HCT116 (cell line): Measurements from ENCODE around the gene FOXB1. TPM values are rescaled to one million over a fixed set of nuclear protein-coding genes. Genes with fewer than 3 reads are reported as not detected.

Experiments used
- ATAC-seq: fragments of 200-7000 bp; cut with Tn5 transposase; 2 replicates; pipeline ENCODE4 v1.9.1; 2020; ENCODE audit warnings: mild to moderate bottlenecking, moderate library complexity
- BruUV-seq: library from RNA; stranded (reverse); fragments of 400-500 nt; replicated peaks from 2 replicates; lab custom pipeline; 2021; lab: Mats Ljungman, UMichigan
- CTCF ChIA-PET: fragments of 300-600 bp; sonication (Branson Sonifier 250); formaldehyde crosslinking; loops from one replicate; lab custom pipeline; 2021; ENCODE audit warnings: antibody characterized with exemption; lab: Charles Lee
- POLR2A ChIA-PET: fragments of 300-600, 350-600 bp; sonication (Branson Sonifier 250); formaldehyde crosslinking; loops from one replicate; lab custom pipeline; 2021; ENCODE audit warnings: antibody characterized with exemption; lab: Charles Lee
- RAD21 ChIA-PET, 2 experiments: fragments of 300-600 bp; sonication (Branson Sonifier 250); formaldehyde crosslinking; loops; one replicate each; lab custom pipeline; 2023; ENCODE audit warnings: low total read pairs in 2 of 2; ENCODE audit not compliant: uncharacterized antibody in 2 of 2, unreplicated experiment in 2 of 2, low non-redundant PET in 1 of 2; lab: Charles Lee
- DNase-seq: peaks from one replicate; pipeline ENCODE4 v3.0.0-alpha.2; 2010; ENCODE audit warnings: low read depth, low spot score
- H2AFZ ChIP-seq: fragments of 200-600 bp; shearing (Covaris generic), sonication (generic); 2 replicates; pipeline ENCODE4 v1.6.1; 2017; ENCODE audit warnings: low read depth, mixed run types, mixed read lengths, antibody characterized with exemption, low read length; ENCODE audit not compliant: poor library complexity, severe bottlenecking
- H3K27ac ChIP-seq: 2 replicates; pipeline ENCODE4 v1.5.1; 2012; ENCODE audit warnings: low read depth, low read length
- H3K27me3 ChIP-seq: fragments of 200-600 bp; sonication (generic); 2 replicates; pipeline ENCODE4 v1.6.1; 2016; ENCODE audit warnings: mixed run types, low read length, mixed read lengths; ENCODE audit not compliant: insufficient read depth
- H3K36me3 ChIP-seq, 2 experiments: fragments of 200-500 bp in 1 of 2; fragments of 200-600 bp in 1 of 2; sonication (Bioruptor generic) in 1 of 2; sonication (generic) in 1 of 2; 2 replicates each; pipeline versions ENCODE4 v1.5.1 to v1.6.1; 2014 to 2016; ENCODE audit warnings: low read length in 2 of 2, inconsistent platforms in 1 of 2, mixed read lengths in 1 of 2, mixed run types in 1 of 2; ENCODE audit not compliant: insufficient read depth in 2 of 2, control insufficient read depth in 1 of 2
- H3K4me1 ChIP-seq, 2 experiments: fragments of 200-600 bp in 1 of 2; sonication (generic) in 1 of 2; 2 replicates each; pipeline versions ENCODE4 v1.5.1 to v1.6.1; 2012 to 2017; ENCODE audit warnings: low read length in 2 of 2, inconsistent platforms in 1 of 2, mild to moderate bottlenecking in 1 of 2, mixed read lengths in 1 of 2, mixed run types in 1 of 2, moderate library complexity in 1 of 2; ENCODE audit not compliant: insufficient read depth in 2 of 2, control insufficient read depth in 1 of 2
- H3K4me2 ChIP-seq: fragments of 200-600 bp; sonication (generic); 2 replicates; pipeline ENCODE4 v1.6.1; 2017; ENCODE audit warnings: mixed run types, low read length, mixed read lengths
- H3K4me3 ChIP-seq, 2 experiments: fragments of 200-600 bp in 1 of 2; sonication (generic) in 1 of 2; replicated peaks in 1 of 2; 2 replicates each; pipeline ENCODE4 v1.5.1; 2011 to 2016; ENCODE audit warnings: low read length in 2 of 2, control low read depth in 1 of 2, low read depth in 1 of 2, mild to moderate bottlenecking in 1 of 2, mixed read lengths in 1 of 2, mixed run types in 1 of 2
- H3K79me2 ChIP-seq: fragments of 200-600 bp; sonication (generic); 2 replicates; pipeline ENCODE4 v1.6.1; 2017; ENCODE audit warnings: mild to moderate bottlenecking, mixed run types, low read length, moderate library complexity, mixed read lengths; ENCODE audit not compliant: insufficient read depth
- H3K9ac ChIP-seq: fragments of 200-600 bp; sonication (generic); 2 replicates; pipeline ENCODE4 v1.6.1; 2016; ENCODE audit warnings: low read length, mixed read lengths
- H3K9me2 ChIP-seq: fragments of 200-600 bp; sonication (generic), shearing (Covaris generic); 2 replicates; pipeline ENCODE4 v1.6.1; 2017; ENCODE audit warnings: mixed run types, mild to moderate bottlenecking, moderate library complexity; ENCODE audit not compliant: insufficient read depth
- H3K9me3 ChIP-seq, 2 experiments: fragments of 200-500 bp in 1 of 2; fragments of 200-600 bp in 1 of 2; sonication (Bioruptor generic) in 1 of 2; sonication (generic) in 1 of 2; 2 replicates each; pipeline ENCODE4 v1.6.1; 2014 to 2017; ENCODE audit warnings: low read length in 2 of 2, mixed read lengths in 2 of 2, inconsistent platforms in 1 of 2, low read depth in 1 of 2, mild to moderate bottlenecking in 1 of 2, mixed run types in 1 of 2, moderate library complexity in 1 of 2; ENCODE audit not compliant: control insufficient read depth in 1 of 2, insufficient read depth in 1 of 2
- H4K20me1 ChIP-seq: fragments of 200-600 bp; sonication (generic), shearing (Covaris generic); 2 replicates; pipeline ENCODE4 v1.6.1; 2017; ENCODE audit warnings: mixed run types, mild to moderate bottlenecking, moderate library complexity; ENCODE audit not compliant: insufficient read depth
- ATF3 ChIP-seq: IDR thresholded peaks from 2 replicates; pipeline ENCODE4 v1.6.1; 2012
- CEBPB ChIP-seq: IDR thresholded peaks from 2 replicates; pipeline ENCODE4 v1.6.1; 2012; ENCODE audit warnings: low read depth
- CTCF ChIP-seq, 3 experiments: fragments of 200-600 bp in 1 of 3; sonication (generic) in 1 of 3; IDR thresholded peaks in 2 of 3; conservative IDR thresholded peaks in 1 of 3; 2 replicates each; pipeline ENCODE4 v1.5.1; 2012 to 2017; ENCODE audit warnings: low read depth in 2 of 3, low read length in 2 of 3, antibody characterized with exemption in 1 of 3, borderline replicate concordance in 1 of 3, control low read depth in 1 of 3, mild to moderate bottlenecking in 1 of 3, mixed read lengths in 1 of 3, mixed run types in 1 of 3, moderate library complexity in 1 of 3; ENCODE audit not compliant: insufficient read depth in 1 of 3
- ELF1 ChIP-seq: IDR thresholded peaks from 2 replicates; pipeline ENCODE4 v1.6.1; 2012; ENCODE audit warnings: low read depth, borderline replicate concordance
- EZH2 ChIP-seq: fragments of 200-600 bp; sonication (generic); IDR thresholded peaks from 2 replicates; pipeline ENCODE4 v1.6.1; 2017; ENCODE audit warnings: antibody characterized with exemption, mixed run types
- EZH2phosphoT487 ChIP-seq: fragments of 200-600 bp; IDR thresholded peaks from 2 replicates; pipeline ENCODE4 v1.6.1; 2018; ENCODE audit warnings: antibody characterized with exemption, borderline replicate concordance
- FOSL1 ChIP-seq: IDR thresholded peaks from 2 replicates; pipeline ENCODE4 v1.6.1; 2012; ENCODE audit warnings: low read depth
- JUND ChIP-seq: IDR thresholded peaks from 2 replicates; pipeline ENCODE4 v1.6.1; 2012
- POLR2A ChIP-seq: IDR thresholded peaks from 2 replicates; pipeline ENCODE4 v1.7.0; 2011; ENCODE audit warnings: borderline replicate concordance; ENCODE audit not compliant: insufficient read depth, insufficient read length; ENCODE audit errors: extremely low read depth
- POLR2AphosphoS5 ChIP-seq: IDR thresholded peaks from 2 replicates; pipeline ENCODE4 v1.6.1; 2011; ENCODE audit warnings: mild to moderate bottlenecking, low read depth, low read length, moderate library complexity
- RAD21 ChIP-seq: IDR thresholded peaks from 2 replicates; pipeline ENCODE4 v1.6.1; 2012; ENCODE audit warnings: low read depth, mild to moderate bottlenecking
- REST ChIP-seq: IDR thresholded peaks from 2 replicates; pipeline ENCODE4 v1.6.1; 2012; ENCODE audit warnings: low read depth
- SP1 ChIP-seq: IDR thresholded peaks from 2 replicates; pipeline ENCODE4 v1.6.1; 2012; ENCODE audit warnings: low read depth
- SRF ChIP-seq: IDR thresholded peaks from 2 replicates; pipeline ENCODE4 v1.6.1; 2012; ENCODE audit warnings: low read depth
- TCF7L2 ChIP-seq: IDR thresholded peaks from 2 replicates; pipeline ENCODE4 v1.7.0; 2011; ENCODE audit warnings: borderline replicate concordance, inconsistent platforms; ENCODE audit not compliant: insufficient read depth, insufficient read length; ENCODE audit errors: extremely low read depth
- YY1 ChIP-seq: IDR thresholded peaks from 2 replicates; pipeline ENCODE4 v1.6.1; 2011; ENCODE audit warnings: low read length, low read depth, moderate library complexity, mild to moderate bottlenecking; ENCODE audit not compliant: insufficient replicate concordance; ENCODE audit errors: extremely low read depth
- ZBTB33 ChIP-seq: IDR thresholded peaks from 2 replicates; pipeline ENCODE4 v1.6.1; 2011; ENCODE audit warnings: mild to moderate bottlenecking, low read length, moderate library complexity; ENCODE audit not compliant: insufficient replicate concordance; ENCODE audit errors: extremely low read depth
- ZFX ChIP-seq: fragments of 450-650 bp; IDR thresholded peaks from 2 replicates; pipeline ENCODE4 v1.6.1; 2017
- ZNF274 ChIP-seq: fragments of 200-500 bp; sonication (Bioruptor generic); IDR thresholded peaks from 2 replicates; pipeline ENCODE4 v1.6.1; 2014; ENCODE audit warnings: mild to moderate bottlenecking, low read depth, low read length, inconsistent platforms
- intact Hi-C: fragments of 100-400 bp; cut with micrococcal nuclease; formaldehyde crosslinking; loops from 2 replicates; pipeline ENCODE4 v1.10.0; 2022
- total RNA-seq: library from RNA; stranded (reverse); gene quantifications from one replicate; pipeline ENCODE4 v1.2.1, GENCODE V29; 2021; ENCODE audit not compliant: unreplicated experiment

The FOXB1 gene
- total RNA-seq, 1 experiment from 2014 or later = not detected

GRCh38 chr15:60039316-60039715 is 35.2 kb downstream of the FOXB1 start:
- peaks cover 23% of the 10 kb centered on the region for H3K27me3 ChIP-seq
- ChIA-PET CTCF (no interaction called here), RAD21 (no interaction called here), POLR2A (no interaction called here)
- no peaks in the 10 kb centered on the region for H3K79me2 ChIP-seq
- no TSS peak for BruUV-seq
- no peak overlapping the region for H2AFZ ChIP-seq
- no peaks in the 10 kb centered on the region for H3K9me3 ChIP-seq
- H3K4me2 ChIP-seq = no peak overlapping the region
- H3K9me2 ChIP-seq = no peaks in the 10 kb centered on the region
- ATAC-seq (no peak), DNase-seq (no peak)
- no peaks in the 10 kb centered on the region for H4K20me1 ChIP-seq
- no peaks in the 10 kb centered on the region for H3K4me1 ChIP-seq
- TF ChIP-seq TCF7L2 (no peak), POLR2A (no peak), ZNF274 (no peak), EZH2 (no peak), ZBTB33 (no peak), RAD21 (no peak), ELF1 (no peak), ZFX (no peak), REST (no peak), CEBPB (no peak), ATF3 (no peak), CTCF (IDR thresholded peaks at IDR 0.05 in 2 of 3, conservative IDR thresholded peaks at IDR 0.05 in 1 of 3; ENCODE audit: borderline replicate concordance in 1 of 3, insufficient read depth in 1 of 3, low read depth in 2 of 3, low read length in 2 of 3) (no peak), JUND (no peak), SP1 (no peak), POLR2AphosphoS5 (no peak), SRF (no peak), EZH2phosphoT487 (no peak), FOSL1 (no peak), YY1 (no peak)
- intact Hi-C loops = no loop called here
- no peak overlapping the region for H3K9ac ChIP-seq
- no peak overlapping the region for H3K4me3 ChIP-seq
- H3K27ac ChIP-seq = no peak overlapping the region
- H3K36me3 ChIP-seq = no peaks in the 10 kb centered on the region
